ENCODE results near the gene SCO2. TPM values are rescaled to one million over a fixed set of nuclear protein-coding genes. Genes with fewer than 3 reads are reported as not detected.

Gene SCO2, protein sequence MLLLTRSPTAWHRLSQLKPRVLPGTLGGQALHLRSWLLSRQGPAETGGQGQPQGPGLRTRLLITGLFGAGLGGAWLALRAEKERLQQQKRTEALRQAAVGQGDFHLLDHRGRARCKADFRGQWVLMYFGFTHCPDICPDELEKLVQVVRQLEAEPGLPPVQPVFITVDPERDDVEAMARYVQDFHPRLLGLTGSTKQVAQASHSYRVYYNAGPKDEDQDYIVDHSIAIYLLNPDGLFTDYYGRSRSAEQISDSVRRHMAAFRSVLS
- 2.7 and 4.9 TPM in 2 replicates for total RNA-seq (2014; rRNA removed; shearing (Covaris generic))
- 3.9 and 4.1 TPM in 2 replicates for total RNA-seq (2022)
- not detected for Bru-seq, nascent RNA
- percentile 32 among the genes with signal in this experiment for BruChase-seq, experiment 1, labeled RNA remaining after a 6-hour chase
- percentile 41 among the genes with signal in this experiment for BruChase-seq, experiment 2, labeled RNA remaining after a 2-hour chase
- long read RNA-seq, transcript SCO2-204 (2 exons, 1,051 nt): major isoform, 7 of 11 reads
- long read RNA-seq, partial matches to known transcripts: 0 of 11 reads
- long read RNA-seq, other reads (novel, unspliced or antisense): 3 of 11 reads

DNA sequence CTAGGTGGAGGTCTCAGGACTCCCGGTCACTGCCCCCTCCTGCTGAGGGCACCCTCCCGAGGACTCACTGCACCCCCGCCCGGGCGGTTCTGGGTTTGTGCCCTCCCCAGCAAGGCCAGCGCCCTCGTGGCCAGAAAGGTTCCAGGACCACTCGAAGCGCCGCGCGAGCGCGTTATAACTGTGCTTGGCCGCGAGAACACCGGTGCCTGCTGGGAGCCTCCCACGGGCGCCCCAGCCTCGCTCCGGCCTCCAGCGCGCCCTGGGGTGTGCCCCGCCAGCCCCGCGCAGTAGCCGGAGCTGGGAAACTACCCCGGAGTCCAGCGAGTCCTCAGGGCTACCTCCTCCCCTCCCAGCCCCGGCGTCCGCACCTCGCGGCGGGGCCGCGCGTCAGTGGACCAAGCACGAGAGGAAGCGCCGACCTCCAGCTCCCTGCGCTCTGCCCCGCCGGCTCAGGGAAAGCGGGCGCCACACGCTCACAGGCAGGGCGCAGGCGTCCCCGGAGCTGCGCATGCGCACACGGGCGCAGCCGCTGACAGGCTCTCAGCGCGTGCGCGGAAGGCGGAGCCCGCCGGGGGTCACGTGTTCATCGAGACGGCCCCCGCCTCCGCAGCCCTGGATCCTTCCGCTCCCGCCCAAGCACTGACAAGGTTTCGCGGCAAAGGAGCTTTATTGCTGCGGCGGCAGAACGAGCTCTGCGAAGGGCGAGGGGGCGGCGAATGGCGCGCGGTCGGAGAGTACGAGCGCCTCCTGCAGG lies at the start of gene SCO2:
Gene SCO2 (minus strand): TSS at position 495 of the 754 bp plus-strand sequence. CDS start 1,187 bp downstream, outside the sequence.
- Histone ChIP-seq H3K27ac (ENCODE audit: low read depth, low read length, poor library complexity, severe bottlenecking) (peak within 1 kb of the TSS; percentile 92), H3K4me1 (ENCODE audit: insufficient read depth, low read length, poor library complexity, severe bottlenecking) (peaks cover 22% of the 10 kb centered on the region), H3K36me3 (ENCODE audit: insufficient read depth, low read length) (peaks cover 48% of the 10 kb centered on the region), H4K20me1 (ENCODE audit: insufficient read depth, low read length) (no peaks in the 10 kb centered on the region), H3K79me2 (ENCODE audit: insufficient read depth, low read depth, low read length) (peaks cover 4% of the 10 kb centered on the region; the same call in 1 of the 2 replicates), H3K4me3 (ENCODE audit: low read depth, low read length, poor library complexity, severe bottlenecking) (peak within 1 kb of the TSS; percentile 77), H3K4me2 (ENCODE audit: low read length) (peak within 1 kb of the TSS; percentile 93), H3K9me3 (ENCODE audit: low read length) (no peaks in the 10 kb centered on the region), H2AFZ (ENCODE audit: low read length) (peak within 1 kb of the TSS; percentile 31; the same call in 1 of the 2 replicates), H3K9me2 (ENCODE audit: insufficient read depth, low read length) (no peaks in the 10 kb centered on the region)
- ChIA-PET CTCF (ENCODE audit: unreplicated experiment) (interaction anchor here (0.5 to 1.6 kb wide), 9 partner anchors 13 to 273 kb away, joined by 3 to 9 read pairs (median 5); partner anchors contain the start of genes LMF2 and NCAPH2), POLR2A (interaction anchor here (0.6 to 3.3 kb wide), 11 partner anchors 10 to 283 kb away, joined by 3 to 33 read pairs (median 4); partner anchors contain the start of genes LMF2 and NCAPH2)
- no TSS peak for BruUV-seq (replicated peaks)
- DNase-seq (ENCODE audit: low spot score): peak; percentile 99
- TF ChIP-seq, protein P1, sequence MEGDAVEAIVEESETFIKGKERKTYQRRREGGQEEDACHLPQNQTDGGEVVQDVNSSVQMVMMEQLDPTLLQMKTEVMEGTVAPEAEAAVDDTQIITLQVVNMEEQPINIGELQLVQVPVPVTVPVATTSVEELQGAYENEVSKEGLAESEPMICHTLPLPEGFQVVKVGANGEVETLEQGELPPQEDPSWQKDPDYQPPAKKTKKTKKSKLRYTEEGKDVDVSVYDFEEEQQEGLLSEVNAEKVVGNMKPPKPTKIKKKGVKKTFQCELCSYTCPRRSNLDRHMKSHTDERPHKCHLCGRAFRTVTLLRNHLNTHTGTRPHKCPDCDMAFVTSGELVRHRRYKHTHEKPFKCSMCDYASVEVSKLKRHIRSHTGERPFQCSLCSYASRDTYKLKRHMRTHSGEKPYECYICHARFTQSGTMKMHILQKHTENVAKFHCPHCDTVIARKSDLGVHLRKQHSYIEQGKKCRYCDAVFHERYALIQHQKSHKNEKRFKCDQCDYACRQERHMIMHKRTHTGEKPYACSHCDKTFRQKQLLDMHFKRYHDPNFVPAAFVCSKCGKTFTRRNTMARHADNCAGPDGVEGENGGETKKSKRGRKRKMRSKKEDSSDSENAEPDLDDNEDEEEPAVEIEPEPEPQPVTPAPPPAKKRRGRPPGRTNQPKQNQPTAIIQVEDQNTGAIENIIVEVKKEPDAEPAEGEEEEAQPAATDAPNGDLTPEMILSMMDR (conservative IDR thresholded peaks at IDR 0.05; ENCODE audit: low read length): peak; percentile 56; the same call in 1 of the 2 replicates
- no peak for TF ChIP-seq EZH2phosphoT487 (IDR thresholded peaks at IDR 0.05; ENCODE audit: borderline replicate concordance, low read depth, low read length)
- intact Hi-C loops (cut with micrococcal nuclease; ENCODE audit: unreplicated experiment): loop anchor here (1.0 to 5.0 kb wide), 3 partner anchors 17 to 283 kb away; partner anchors contain the start of gene NCAPH2

DNA sequence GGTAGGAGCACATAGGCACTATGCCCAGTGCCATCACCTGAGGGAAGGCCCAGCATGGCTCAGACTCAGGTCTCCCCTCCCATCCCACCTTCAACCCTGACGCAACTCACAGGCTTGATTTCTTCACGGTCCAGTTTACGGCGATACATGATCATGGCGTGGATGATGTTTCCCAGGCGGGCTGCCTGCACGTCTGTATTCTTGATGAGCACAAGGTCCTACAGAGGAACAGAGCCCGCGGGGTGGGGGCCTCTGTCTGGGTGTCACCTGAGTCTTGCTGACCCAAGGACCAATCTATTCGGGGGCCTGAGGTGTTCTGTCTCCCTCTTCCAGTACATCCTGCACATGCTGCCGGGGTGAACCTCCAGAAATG lies 49.0 kb upstream of the SCO2 start:
- no peaks in the 10 kb centered on the region for H4K20me1 ChIP-seq (ENCODE audit: insufficient read depth, low read length)
- BruUV-seq (replicated peaks): no TSS peak
- no peak overlapping the region for H3K4me2 ChIP-seq (ENCODE audit: low read length)
- ChIA-PET POLR2A (interaction anchor here (1.6 kb wide), 1 partner anchor 9 kb away, joined by 7 read pairs; no protein-coding TSS in a partner anchor), CTCF (ENCODE audit: unreplicated experiment) (no interaction called here)
- no peaks in the 10 kb centered on the region for H3K79me2 ChIP-seq (ENCODE audit: insufficient read depth, low read depth, low read length)
- no peaks in the 10 kb centered on the region for H3K9me3 ChIP-seq (ENCODE audit: low read length)
- no peaks in the 10 kb centered on the region for H3K9me2 ChIP-seq (ENCODE audit: insufficient read depth, low read length)
- intact Hi-C loops (cut with micrococcal nuclease; ENCODE audit: unreplicated experiment): no loop called here
- no peak overlapping the region for H2AFZ ChIP-seq (ENCODE audit: low read length)
- H3K4me3 ChIP-seq (ENCODE audit: low read depth, low read length, poor library complexity, severe bottlenecking): no peak overlapping the region
- peaks cover 24% of the 10 kb centered on the region for H3K4me1 ChIP-seq (ENCODE audit: insufficient read depth, low read length, poor library complexity, severe bottlenecking)
- no peak for TF ChIP-seq EZH2phosphoT487 (IDR thresholded peaks at IDR 0.05; ENCODE audit: borderline replicate concordance, low read depth, low read length)
- TF ChIP-seq, protein P1 (conservative IDR thresholded peaks at IDR 0.05; ENCODE audit: low read length): no peak
- no peak for DNase-seq (ENCODE audit: low spot score)
- H3K27ac ChIP-seq (ENCODE audit: low read depth, low read length, poor library complexity, severe bottlenecking): no peak overlapping the region
- peaks cover 92% of the 10 kb centered on the region for H3K36me3 ChIP-seq (ENCODE audit: insufficient read depth, low read length)

Data from OCI-LY7 (cell line).